ENCODE data around the gene ANKS1A.
"Not testable (repeated sequence)": the region's sequence is repeated elsewhere in the genome, so short reads cannot be mapped to it uniquely, and the experiment has no call there.

ANKS1A gene

GRCh38 chr6:34884073-34884472 lies 5.0 kb upstream of the ANKS1A start:
- DNase-seq (ENCODE audit: low spot score) = not testable (repeated sequence)

DNA sequence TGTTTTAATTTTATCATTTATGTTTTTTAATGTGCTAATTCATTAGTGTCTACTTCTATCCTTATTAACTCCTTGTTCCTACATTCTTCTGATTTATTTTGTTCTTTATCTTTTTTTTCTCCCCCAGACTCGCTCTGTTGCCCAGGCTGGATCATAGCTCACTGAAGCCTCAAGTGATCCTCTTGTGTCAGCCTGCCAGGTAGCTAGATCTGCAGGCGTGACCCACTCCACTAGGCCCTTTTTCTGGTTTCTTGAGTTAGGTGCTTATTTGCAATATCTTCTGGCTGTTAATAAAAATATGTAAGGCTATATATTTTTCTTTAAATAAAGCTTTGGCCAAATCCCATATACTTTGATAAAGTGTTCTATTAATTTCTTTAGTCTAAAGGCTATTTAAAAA lies 4.1 kb upstream of the ANKS1A start:
- no peak for DNase-seq (ENCODE audit: low spot score)

DNA sequence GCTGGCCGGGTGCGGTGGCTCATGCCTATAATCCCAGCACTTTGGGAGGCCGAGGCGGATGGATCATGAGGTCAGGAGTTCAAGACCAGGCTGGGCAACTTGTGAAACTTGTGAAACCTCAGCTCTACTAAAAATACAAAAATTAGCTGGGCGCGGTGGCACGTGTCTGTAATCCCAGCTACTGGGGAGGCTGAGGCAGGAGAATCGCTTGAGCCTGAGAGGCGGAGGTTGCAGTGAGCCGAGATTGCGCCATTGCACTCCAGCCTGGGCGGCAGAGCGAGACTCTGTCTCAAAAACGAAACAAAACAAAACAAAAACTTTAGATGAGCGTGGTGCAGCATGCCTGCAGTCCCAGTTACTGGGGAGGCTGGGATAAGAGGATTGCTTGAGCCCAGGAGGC lies 3.2 kb upstream of the ANKS1A start:
- not testable (repeated sequence) for DNase-seq (ENCODE audit: low spot score)

DNA sequence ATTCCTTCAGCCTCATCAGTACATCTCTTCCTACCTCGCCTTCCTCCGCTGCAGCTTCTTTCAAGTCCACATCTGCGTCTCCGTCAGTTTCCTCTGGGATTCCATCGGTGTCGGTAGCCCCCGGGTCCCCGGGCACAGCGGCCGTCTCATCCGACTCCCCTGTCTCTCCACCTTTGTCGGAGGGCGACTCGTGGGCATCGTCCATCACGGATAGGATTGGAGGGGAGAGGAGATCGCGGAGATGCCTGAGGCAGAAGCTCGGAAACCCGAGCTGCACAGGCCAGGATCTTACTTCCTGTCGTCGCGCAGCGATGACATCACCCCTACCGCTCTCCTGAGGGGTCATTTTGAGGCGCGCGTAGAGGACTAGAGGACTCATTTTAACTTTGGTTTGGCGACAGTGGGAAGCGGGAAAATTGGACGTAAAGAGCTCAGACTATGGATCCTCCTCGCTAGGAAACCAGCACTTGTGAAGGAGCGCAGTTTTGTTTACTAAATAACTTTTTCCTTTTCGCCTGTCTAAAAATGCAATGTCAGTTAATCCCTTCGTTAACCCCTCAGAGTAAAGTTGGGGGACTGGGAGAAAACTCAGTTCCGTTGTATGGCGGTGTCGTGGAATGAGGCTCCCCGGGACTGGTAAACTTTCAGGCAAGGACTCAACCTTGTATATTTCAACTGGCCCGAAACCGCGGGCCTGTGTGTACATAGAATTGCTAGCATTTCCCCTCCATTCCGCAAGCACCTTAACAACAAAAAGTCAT lies 1.1 kb upstream of the ANKS1A start, which contains the start of gene TAF11:
TSS of gene TAF11 (minus strand) at position 290 of the 761 bp plus-strand sequence. CDS start at position 205, 85 bp downstream.
- DNase-seq (ENCODE audit: low spot score) = peak; percentile 88

DNA sequence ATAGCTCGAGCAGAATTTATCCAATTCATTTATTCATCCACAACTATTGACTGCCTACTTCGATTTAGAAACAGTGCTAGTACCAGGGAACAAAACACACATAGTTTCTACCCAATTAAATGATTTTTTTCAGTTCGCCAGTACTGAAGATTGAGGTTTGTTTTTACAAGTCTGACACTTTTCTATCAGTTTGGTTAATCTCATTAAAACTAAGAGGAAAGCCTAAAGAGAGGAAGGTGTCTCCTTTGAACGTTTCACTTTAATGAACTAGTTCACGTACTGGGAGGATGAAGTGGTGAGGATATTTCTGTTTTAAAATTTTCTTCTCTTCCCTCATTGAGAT lies 570 bp upstream of the ANKS1A start:
- no peak for DNase-seq (ENCODE audit: low spot score)

- DNase-seq (ENCODE audit: low spot score) = no peak
These were observed 1.5 kb downstream of the ANKS1A start for GRCh38 chr6:34890533-34890925.

GRCh38 chr6:34891296-34891695 lies 2.2 kb downstream of the ANKS1A start:
- no peak for DNase-seq (ENCODE audit: low spot score)

DNA sequence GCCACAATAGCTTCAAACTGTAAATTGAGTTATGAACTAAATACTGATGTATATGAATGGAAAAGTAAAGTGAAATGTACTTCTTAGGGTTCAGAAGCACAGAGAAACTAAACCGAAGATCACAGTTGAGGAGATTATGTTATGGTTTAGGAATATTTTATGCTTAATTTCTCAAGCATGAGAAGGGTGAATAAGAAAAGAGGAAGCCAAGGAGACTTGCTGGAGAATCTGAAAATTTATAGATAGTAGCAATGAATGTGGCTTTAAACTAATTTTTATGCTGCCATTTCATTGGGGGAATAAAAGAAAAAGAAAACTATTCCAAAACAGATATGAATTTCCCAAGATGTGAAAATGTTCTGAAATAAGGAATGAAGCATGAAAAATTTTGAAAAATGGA lies 5.6 kb downstream of the ANKS1A start:
- DNase-seq (ENCODE audit: low spot score) = no peak

DNA sequence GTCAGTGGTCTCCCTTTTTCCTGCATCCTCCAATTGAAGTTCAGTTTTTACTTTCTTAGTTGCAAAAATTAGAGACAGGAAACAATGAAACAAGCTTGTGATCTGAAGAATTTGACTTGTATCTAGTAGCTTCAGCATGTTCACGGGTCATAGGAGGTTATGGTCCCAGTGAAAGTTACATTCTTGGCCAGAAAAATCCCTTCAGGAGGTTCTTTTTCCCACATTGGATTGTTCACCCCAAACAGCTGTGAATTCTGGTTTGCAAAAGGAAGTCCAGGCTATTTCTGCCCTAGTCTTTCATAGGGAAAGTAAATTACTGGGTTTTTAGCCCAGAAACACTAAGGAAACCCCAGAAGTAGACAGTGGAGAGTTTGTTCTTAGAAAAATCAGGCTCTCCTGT lies 8.1 kb downstream of the ANKS1A start:
- no peak for DNase-seq (ENCODE audit: low spot score)

- no peak for DNase-seq (ENCODE audit: low spot score)
These were observed 8.7 kb downstream of the ANKS1A start for GRCh38 chr6:34897716-34898115.

- not testable (repeated sequence) for DNase-seq (ENCODE audit: low spot score)
These were observed 10.7 kb downstream of the ANKS1A start for GRCh38 chr6:34899748-34900147.

- no peak for DNase-seq (ENCODE audit: low spot score)
These were observed 11.4 kb downstream of the ANKS1A start for GRCh38 chr6:34900321-34901031.

GRCh38 chr6:34901930-34902329 lies 12.9 kb downstream of the ANKS1A start:
- DNase-seq (ENCODE audit: low spot score) = no peak

DNA sequence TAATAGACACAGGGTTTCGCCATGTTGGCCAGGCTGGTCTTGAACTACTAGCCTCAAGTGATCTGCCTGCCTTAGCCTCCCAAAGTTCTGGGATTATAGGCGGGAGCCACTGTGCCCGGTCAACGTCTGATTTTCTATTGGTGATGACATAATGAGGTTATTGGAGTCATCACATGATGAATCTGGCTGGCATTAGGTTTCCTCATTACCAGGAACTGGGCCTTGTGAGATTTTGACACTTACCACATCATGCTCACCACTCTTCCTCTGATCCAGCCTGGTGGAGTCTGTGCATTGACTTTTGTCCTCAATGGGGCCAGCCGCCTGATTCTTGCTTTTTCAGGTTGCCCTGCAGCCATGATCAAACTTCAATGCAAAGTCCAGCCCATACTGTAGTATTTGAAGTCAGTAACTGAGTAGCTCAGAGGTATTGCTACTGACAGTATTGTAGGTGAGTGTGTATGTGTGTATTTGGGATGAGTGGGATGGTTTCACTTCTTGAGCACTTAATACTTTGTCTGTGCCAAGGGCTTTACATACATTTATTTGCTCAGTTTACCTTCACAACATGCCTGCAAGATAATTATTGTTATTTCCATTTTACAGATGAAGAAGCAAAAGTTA lies 16.0 kb downstream of the ANKS1A start:
- no peak for DNase-seq (ENCODE audit: low spot score)

GRCh38 chr6:34906826-34907225 lies 17.8 kb downstream of the ANKS1A start:
- no peak for DNase-seq (ENCODE audit: low spot score)

- no peak for DNase-seq (ENCODE audit: low spot score)
These were observed 19.1 kb downstream of the ANKS1A start for GRCh38 chr6:34908194-34908593.

DNA sequence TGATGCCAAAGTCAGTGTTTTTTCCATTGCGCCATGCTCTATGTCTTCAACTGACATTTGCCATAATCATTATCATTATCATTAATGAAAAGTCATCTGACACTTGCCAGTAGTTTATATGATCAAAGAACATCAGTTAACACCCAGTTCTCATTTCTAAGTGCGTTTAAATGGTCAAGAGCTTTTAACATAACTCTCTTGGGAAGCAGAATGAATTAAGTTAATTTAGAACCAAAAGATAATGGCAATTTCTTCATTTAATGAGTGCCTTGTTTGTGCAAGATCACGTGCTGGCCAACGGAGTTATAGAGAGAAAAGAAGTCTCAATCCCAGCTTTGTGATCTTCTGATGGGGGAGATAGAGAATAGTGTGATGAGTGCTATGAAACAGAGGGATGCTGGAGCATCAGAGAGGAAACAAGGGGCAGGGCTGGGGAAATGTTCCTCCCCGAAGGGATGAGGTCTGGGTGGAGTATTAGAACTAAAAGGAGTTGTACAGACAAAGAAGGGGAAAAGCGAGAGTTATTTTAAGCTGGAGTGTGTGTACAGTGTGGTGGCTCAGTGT lies 20.3 kb downstream of the ANKS1A start:
- DNase-seq (ENCODE audit: low spot score) = no peak

DNA sequence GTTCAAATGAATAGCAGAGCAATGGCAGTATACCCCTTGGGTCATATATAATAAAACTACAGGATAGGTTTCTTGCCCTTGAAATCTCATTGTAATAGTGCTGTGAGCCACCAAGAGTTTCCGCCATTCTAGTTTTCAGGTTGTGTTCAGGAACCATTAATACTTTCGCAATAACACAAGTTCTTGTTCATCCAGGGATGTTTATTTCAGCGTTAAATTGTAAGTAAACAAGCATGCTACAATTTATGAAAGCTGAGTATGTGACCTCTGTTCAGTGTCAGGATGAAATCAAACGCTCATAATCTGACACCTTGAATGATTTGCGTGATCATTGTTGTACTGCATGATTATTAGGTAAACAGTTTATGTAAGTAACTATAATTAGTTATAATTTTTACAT lies 22.8 kb downstream of the ANKS1A start:
- DNase-seq (ENCODE audit: low spot score) = no peak

- DNase-seq (ENCODE audit: low spot score) = peak; percentile 56
These were observed 23.8 kb downstream of the ANKS1A start for GRCh38 chr6:34912715-34913464.

DNA sequence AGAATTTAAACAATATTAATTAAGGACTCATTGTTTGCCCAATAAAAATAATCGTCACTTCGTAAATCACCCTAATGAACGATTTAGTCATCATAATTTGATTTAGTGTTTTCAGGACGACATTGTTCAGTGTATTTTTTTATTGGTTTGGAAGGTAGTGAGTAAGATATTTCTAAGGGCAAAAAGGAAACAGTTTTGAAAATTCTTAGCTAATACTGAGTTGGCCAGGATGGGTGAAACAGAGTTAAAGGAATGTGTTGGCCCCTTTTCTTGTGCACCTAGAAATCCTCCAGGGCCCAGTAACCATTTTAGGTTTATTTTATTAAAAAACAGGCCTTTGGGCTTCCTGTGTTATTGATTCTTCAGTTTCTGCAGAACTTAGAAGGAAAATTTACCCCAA lies 25.3 kb downstream of the ANKS1A start:
- DNase-seq (ENCODE audit: low spot score) = no peak

DNA sequence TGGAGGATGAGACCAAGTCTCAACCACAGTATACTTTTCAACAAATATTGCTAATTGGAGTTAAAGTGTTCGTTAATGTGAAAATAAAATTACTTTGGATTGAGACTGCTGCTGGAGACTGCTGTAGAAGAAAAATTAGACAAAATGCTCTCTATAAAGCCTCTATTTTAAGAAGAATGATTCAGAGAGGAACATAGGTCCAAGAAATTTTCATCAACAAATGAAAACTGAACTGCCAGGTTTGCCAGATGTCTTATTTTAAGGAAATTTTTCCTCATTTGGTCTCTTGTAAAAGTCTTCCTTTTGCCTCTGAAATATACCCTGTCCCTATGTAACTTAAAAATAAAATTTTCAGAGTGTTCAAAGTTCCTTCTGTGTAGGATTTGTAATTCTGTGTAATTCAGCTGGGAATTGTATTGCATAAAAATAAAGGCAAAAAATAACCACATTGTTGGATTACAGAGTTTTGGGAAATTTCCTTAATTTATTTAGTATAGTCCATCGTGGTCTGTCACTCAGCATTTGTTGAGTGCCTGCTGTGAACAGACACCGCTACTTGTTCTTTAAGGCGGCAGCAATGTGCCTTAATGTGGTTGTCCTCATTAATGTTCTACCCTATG lies 27.4 kb downstream of the ANKS1A start:
- DNase-seq (ENCODE audit: low spot score) = no peak
